Upper lobe of left lung (tissue), 6 donors: ENCODE data around the gene HOXC5. TPM values are rescaled to one million over a fixed set of nuclear protein-coding genes. Genes with fewer than 3 reads are reported as not detected.
A peak's percentile ranks its signal among the peaks of the same experiment; 100 is the strongest.

Experiments
- ATAC-seq, 2 donors: fragments of 200-7000 bp; cut with Tn5 transposase; one replicate each; pipeline ENCODE4 v1.9.1; 2022; ENCODE audit warnings: mild to moderate bottlenecking in 2 of 2, moderate library complexity in 2 of 2; ENCODE audit not compliant: low FRiP score in 2 of 2
- DNase-seq, 2 donors: peaks; one replicate each; pipeline ENCODE4 v3.0.0-alpha.2; 2019 to 2020
- H3K27ac ChIP-seq, 4 donors: fragments of 200-600 bp; sonication (generic); one replicate each; pipeline ENCODE4 v1.5.1; 2016 to 2019
- H3K27me3 ChIP-seq, 4 donors: fragments of 200-600 bp; sonication (generic); one replicate each; pipeline ENCODE4 v1.5.1; 2017 to 2019
- H3K36me3 ChIP-seq, 4 donors: fragments of 200-600 bp; sonication (generic); one replicate each; pipeline ENCODE4 v1.5.1; 2016 to 2019
- H3K4me1 ChIP-seq, 4 donors: fragments of 200-600 bp; sonication (generic); one replicate each; pipeline ENCODE4 v1.5.1; 2018 to 2019
- H3K4me3 ChIP-seq, 4 donors: fragments of 200-600 bp; sonication (generic); one replicate each; pipeline ENCODE4 v1.5.1; 2017 to 2019; ENCODE audit warnings: mild to moderate bottlenecking in 2 of 4, moderate library complexity in 1 of 4
- H3K9me3 ChIP-seq, 4 donors: fragments of 200-600 bp; sonication (generic); one replicate each; pipeline ENCODE4 v1.5.1; 2018 to 2019
- CTCF ChIP-seq, 6 experiments: fragments of 450-650 bp in 4 of 6; fragments of 200-600 bp in 2 of 6; sonication (generic) in 2 of 6; IDR thresholded peaks; one replicate each; pipeline ENCODE4 v1.5.1; 2016 to 2019; ENCODE audit warnings: antibody characterized with exemption in 6 of 6
- EP300 ChIP-seq, 4 donors: sonication (generic); formaldehyde crosslinking; IDR thresholded peaks; one replicate each; pipeline ENCODE4 v1.5.1; 2017; ENCODE audit warnings: antibody characterized with exemption in 4 of 4, control low read depth in 2 of 4
- POLR2A ChIP-seq, 4 donors: fragments of 450-650 bp; IDR thresholded peaks; one replicate each; pipeline ENCODE4 v1.5.1; 2016 to 2017; ENCODE audit warnings: antibody characterized with exemption in 4 of 4, mild to moderate bottlenecking in 2 of 4
- POLR2AphosphoS5 ChIP-seq, 2 donors: sonication (generic); formaldehyde crosslinking; IDR thresholded peaks; one replicate each; pipeline ENCODE4 v1.5.1; 2017; ENCODE audit warnings: antibody characterized with exemption in 2 of 2
- WGBS, 2 donors: methylation state at CpG; one replicate each; pipeline ENCODE4 v1.1.5; 2017 to 2018; 5-methylcytosine and 5-hydroxymethylcytosine counted together
- total RNA-seq, 6 donors: library from RNA; depleted of rRNA in 4 of 6; stranded (reverse); fragments of >200 nt in 4 of 6; gene quantifications; one replicate each; pipeline versions ENCODE4 v1.1.0 to v1.2.1, GENCODE V29; 2016 to 2021
- donor health status: DM: no; HTN: no; CAD: no; lungs with moderate emphysema.
- donor health status: DM: no; HTN: yes; CAD: no; lungs with severe emphysema.

Gene HOXC5
- total RNA-seq, 6 donors from 2014 or later = 0.11 to 0.22 (median 0.17) TPM; not detected in 3

DNA sequence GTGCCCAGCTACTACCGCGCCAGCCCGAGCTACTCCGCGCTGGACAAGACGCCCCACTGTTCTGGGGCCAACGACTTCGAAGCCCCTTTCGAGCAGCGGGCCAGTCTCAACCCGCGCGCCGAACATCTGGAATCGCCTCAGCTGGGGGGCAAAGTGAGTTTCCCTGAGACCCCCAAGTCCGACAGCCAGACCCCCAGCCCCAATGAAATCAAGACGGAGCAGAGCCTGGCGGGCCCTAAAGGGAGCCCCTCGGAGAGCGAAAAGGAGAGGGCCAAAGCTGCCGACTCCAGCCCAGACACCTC, 47.2 kb upstream of the HOXC5 start:
- ATAC-seq (no peak), DNase-seq (no peak)
- Histone ChIP-seq H3K27me3 (peaks cover 0 to 93% (median 53%) of the 10 kb centered on the region in 4 donors), H3K9me3 (no peaks in the 10 kb centered on the region), H3K4me3 (peak overlapping the region in 2 of 4 donors; percentile 17), H3K36me3 (no peaks in the 10 kb centered on the region), H3K4me1 (peaks cover 19 to 35% (median 30%) of the 10 kb centered on the region in 4 donors), H3K27ac (no peak overlapping the region)
- TF ChIP-seq EP300 (IDR thresholded peaks at IDR 0.05) (no peak), POLR2AphosphoS5 (IDR thresholded peaks at IDR 0.05) (no peak), POLR2A (IDR thresholded peaks at IDR 0.05) (no peak), CTCF (IDR thresholded peaks at IDR 0.05) (no peak)
- 11% methylated on average over 20 of the region's 21 CpGs; no CpG with 5 or more reads in 1 of the 2 donors for WGBS, 2 donors

DNA sequence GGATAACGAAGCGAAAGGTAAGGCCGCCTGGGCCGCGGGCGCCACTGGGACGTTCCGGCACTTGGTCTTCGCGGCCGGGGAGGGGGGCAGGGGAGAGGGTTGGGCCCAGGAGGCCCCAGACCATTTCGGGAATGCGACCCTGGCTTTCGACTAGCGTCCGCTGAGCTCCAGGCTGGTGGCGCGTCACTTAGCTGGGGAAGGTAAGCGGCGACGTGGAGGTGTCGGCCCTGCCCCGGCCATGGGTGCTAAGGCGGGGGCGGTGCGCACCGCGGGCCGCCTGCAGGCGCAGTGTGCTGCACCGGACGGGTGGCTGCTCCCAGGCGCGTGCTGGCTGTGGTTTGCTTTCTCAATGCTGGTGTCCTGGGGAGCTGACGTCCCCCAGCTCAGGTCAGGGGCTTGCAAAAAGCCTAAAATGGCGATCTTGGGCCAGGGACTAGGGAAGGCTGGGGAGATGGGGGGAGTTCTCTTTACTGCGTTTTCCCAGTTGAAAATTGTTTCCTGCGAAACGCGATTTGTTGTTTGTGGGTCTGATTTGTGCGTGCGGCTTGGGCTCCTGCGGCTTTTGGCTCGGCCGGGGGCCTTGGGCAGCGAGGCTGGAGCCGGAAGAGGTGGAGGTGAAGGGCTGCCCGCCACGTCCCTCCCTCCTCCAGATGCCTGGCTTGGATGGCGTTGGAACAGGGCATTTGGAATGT, 46.7 kb upstream of the HOXC5 start:
- ATAC-seq = peak in 1 of 2 donors; percentile 16

DNA sequence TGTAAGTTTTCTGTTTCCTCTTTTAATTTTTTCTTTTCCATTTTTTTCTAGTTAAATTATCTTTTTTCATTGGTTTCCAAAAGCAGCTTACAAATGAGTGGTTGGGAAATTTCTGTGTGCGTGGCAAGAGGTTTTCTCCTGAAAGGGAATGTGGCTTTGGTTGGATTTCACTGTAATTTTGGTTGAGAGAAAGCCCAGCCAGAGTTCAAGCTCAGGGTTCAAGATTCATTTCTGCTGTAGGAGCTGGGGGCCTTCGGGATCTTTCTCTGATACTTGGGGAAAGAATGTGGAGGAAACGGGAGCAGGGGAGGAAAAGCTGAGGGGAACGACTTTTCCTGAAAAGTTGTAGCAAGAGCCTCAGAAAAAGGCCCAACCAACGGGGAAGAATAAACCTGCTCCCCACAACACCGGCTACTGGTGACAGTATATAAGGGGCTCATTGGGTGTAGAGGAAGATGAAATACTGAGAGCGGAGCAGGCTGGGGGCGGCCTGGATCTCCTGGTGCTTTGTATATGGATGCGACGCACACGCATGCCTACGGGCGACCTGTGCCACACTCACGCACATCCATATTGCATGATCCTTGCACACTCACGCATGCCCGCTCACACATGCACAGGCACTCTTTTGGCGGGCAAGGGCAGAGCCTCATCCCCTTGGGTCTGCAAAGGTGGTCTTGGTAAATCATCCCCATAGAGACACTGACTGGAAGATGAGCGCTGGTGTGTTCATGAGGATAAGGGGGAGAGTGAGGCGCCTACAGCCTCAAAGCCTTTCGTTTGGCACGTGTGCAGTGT, 46.0 kb upstream of the HOXC5 start:
- no peaks in the 10 kb centered on the region for H3K9me3 ChIP-seq
- H3K4me1 ChIP-seq = peaks cover 19 to 35% (median 30%) of the 10 kb centered on the region in 4 donors
- peaks cover 0 to 93% (median 53%) of the 10 kb centered on the region in 4 donors for H3K27me3 ChIP-seq
- ATAC-seq (no peak), DNase-seq (no peak)
- WGBS, 2 donors = 12 to 24% methylated on average over 20 to 21 of the region's 21 CpGs
- H3K36me3 ChIP-seq = no peaks in the 10 kb centered on the region
- no peak overlapping the region for H3K4me3 ChIP-seq
- TF ChIP-seq POLR2A (IDR thresholded peaks at IDR 0.05) = no peak
- no peak for TF ChIP-seq EP300 (IDR thresholded peaks at IDR 0.05)
- TF ChIP-seq POLR2AphosphoS5 (IDR thresholded peaks at IDR 0.05) = no peak
- no peak for TF ChIP-seq CTCF (IDR thresholded peaks at IDR 0.05)
- H3K27ac ChIP-seq = no peak overlapping the region

More for the DNA sequence above, 46.7 kb upstream of the HOXC5 start:
- Histone ChIP-seq H3K9me3 (no peaks in the 10 kb centered on the region), H3K27ac (no peak overlapping the region), H3K27me3 (peaks cover 0 to 93% (median 53%) of the 10 kb centered on the region in 4 donors), H3K4me1 (peaks cover 19 to 35% (median 30%) of the 10 kb centered on the region in 4 donors), H3K36me3 (no peaks in the 10 kb centered on the region), H3K4me3 (peak overlapping the region in 2 of 4 donors; percentile 17)
- TF ChIP-seq CTCF (IDR thresholded peaks at IDR 0.05) (no peak), EP300 (IDR thresholded peaks at IDR 0.05) (no peak), POLR2AphosphoS5 (IDR thresholded peaks at IDR 0.05) (no peak), POLR2A (IDR thresholded peaks at IDR 0.05) (no peak)
- DNase-seq = peak in 1 of 2 donors; percentile 79
- 12 to 15% methylated on average over 12 to 22 of the region's 50 CpGs for WGBS, 2 donors

DNA sequence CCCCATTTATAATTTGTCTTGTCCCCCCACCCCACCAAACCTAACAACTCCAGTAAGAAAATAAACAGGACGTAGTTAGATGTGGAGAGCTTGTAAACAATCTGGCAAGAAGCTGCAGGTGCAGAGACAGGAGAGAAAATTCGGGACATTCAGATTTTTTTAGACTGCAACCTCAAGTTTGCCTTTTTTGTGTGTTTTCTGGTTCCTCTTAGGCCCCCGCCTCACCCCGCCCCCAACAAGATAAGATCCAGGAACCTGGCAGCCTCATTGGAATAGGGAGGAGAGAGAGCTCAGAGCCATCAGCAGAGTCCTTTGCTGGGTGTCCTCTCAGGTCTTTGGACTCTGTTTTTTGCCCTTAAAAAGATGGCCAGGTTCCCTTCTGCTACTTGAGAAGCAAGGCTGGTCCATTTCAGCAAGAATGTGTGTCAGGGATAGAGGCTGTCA, 45.0 kb upstream of the HOXC5 start:
- H3K4me1 ChIP-seq = peaks cover 19 to 35% (median 30%) of the 10 kb centered on the region in 4 donors
- peaks cover 0 to 91% (median 52%) of the 10 kb centered on the region in 4 donors for H3K27me3 ChIP-seq
- no peak overlapping the region for H3K4me3 ChIP-seq
- H3K36me3 ChIP-seq = no peaks in the 10 kb centered on the region
- DNase-seq (no peak), ATAC-seq (no peak)
- WGBS, 2 donors = 12 to 20% methylated on average over 4 of the region's 4 CpGs
- no peaks in the 10 kb centered on the region for H3K9me3 ChIP-seq
- TF ChIP-seq POLR2AphosphoS5 (IDR thresholded peaks at IDR 0.05) (no peak), EP300 (IDR thresholded peaks at IDR 0.05) (no peak), CTCF (IDR thresholded peaks at IDR 0.05) (no peak), POLR2A (IDR thresholded peaks at IDR 0.05) (no peak)
- H3K27ac ChIP-seq = no peak overlapping the region
